Fibroblast of mammary gland (primary cell): Measurements from ENCODE around the gene DNAH9.

ENCODE experiments used
- DNase-seq: peaks from one replicate; pipeline ENCODE4 v3.0.0-alpha.2; 2010; ENCODE audit warnings: low read depth
- H3K4me3 ChIP-seq: 2 replicates; pipeline ENCODE4 v1.5.1; 2011; ENCODE audit warnings: low read depth, mild to moderate bottlenecking, low read length, moderate library complexity; ENCODE audit not compliant: control insufficient read depth
- CTCF ChIP-seq: conservative IDR thresholded peaks from 2 replicates; pipeline ENCODE4 v1.5.1; 2011; ENCODE audit warnings: low read depth, low read length, inconsistent platforms; ENCODE audit not compliant: control insufficient read depth, insufficient read depth

Gene DNAH9

DNA sequence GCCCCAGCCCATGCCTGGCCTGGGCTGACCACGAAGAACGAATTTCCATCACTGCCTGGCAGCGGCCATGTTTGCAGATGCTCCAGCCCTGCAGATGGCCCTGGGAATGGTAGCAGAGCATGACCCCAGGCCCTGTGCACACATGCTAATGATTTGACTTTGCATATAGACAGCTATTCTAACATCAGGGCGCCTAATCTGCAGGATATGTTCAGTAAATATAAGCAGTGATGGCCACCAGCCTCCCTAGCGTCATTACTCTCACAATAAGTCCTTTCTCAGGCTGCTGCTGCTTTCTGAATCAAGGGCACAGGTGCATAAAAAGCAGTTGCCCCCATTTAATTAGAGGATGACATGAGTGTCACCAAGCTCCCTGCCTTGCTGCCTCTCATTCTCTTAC, 24.2 kb downstream of the DNAH9 start:
- TF ChIP-seq CTCF = no peak
- no peak overlapping the region for H3K4me3 ChIP-seq

DNA sequence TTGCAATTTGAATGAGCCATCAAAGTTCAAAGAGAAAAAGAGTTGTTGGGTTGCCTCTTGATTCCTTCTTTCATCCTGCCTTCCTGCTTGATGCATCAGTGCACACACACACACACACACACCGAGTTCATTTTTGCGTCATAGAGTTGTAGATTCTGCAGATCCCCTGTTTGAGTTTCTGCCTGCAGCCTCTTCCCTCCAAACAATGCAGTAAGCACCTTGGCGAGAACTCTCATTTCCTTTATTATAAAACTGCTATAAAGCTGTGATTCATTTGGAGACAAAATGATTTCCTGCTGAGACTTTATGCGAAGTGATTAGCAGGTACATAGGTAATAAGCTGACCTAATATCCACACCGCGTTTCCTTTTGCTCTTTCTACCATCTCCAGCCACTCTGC, 26.7 kb downstream of the DNAH9 start:
- DNase-seq = no peak
- no peak overlapping the region for H3K4me3 ChIP-seq
- no peak for TF ChIP-seq CTCF

More for the DNA sequence above, 24.2 kb downstream of the DNAH9 start:
- no peak for DNase-seq

DNA sequence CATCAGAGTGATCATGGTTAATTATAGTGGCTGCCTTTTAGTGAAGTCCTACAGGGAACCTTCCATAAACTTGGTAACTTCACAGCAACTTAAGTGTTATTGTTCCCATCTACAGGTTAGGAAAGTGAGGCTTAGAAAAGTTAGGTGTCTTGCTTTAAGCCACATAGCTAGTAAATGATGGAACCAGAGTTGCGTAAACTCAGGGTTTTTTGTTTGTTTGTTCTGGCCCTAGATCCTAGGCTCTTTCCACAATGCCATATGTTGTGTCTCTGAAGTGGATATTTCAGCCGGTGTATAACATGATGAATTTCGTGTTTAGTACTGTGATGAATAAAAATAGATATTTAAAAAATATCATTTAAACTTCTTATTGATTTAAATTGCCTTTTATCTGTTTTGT, 27.6 kb downstream of the DNAH9 start:
- no peak for TF ChIP-seq CTCF
- no peak overlapping the region for H3K4me3 ChIP-seq
- DNase-seq = no peak

GRCh38 chr17:11627301-11627940, 29.2 kb downstream of the DNAH9 start:
- DNase-seq = no peak

GRCh38 chr17:11628374-11628773, 30.1 kb downstream of the DNAH9 start:
- no peak for TF ChIP-seq CTCF
- no peak for DNase-seq
- H3K4me3 ChIP-seq = no peak overlapping the region

More at GRCh38 chr17:11627301-11627940, 29.2 kb downstream of the DNAH9 start:
- no peak overlapping the region for H3K4me3 ChIP-seq
- no peak for TF ChIP-seq CTCF

DNA sequence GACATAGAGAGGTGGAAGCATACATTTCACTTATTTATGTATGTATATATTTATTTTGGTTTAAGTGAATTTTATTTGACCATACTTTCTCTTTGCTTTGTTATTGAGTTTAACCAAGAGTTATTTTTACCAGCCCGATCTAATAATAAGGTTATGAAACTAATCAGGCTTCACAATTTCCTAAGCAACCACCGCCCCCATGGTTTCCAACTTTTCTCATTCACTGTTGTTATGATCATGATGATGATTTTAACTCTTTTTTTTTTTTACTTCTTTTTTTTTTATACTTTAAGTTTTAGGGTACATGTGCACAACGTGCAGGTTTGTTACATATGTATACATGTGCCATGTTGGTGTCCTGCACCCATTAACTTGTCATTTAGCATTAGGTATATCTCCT, 30.6 kb downstream of the DNAH9 start:
- no peak for DNase-seq
- no peak for TF ChIP-seq CTCF
- H3K4me3 ChIP-seq = no peak overlapping the region

DNA sequence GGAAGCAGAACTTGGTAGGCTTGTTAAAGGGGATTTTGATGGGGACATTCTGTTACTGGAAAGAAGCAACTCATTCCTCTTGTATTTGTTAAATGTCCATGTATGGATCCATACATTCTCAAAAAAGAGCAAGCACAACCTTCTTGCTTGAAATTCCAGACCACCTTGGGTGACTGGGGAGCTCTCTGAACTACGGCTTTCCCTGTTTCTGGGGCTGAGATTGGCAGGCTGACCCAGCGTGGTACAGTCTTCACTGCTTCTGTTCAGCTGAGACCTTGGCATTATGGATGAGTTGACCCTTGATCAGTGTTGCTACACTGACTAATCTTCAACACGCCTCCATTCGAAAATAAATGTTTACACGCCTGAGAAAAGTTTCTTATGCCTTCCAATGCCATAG, 38.5 kb downstream of the DNAH9 start:
- no peak for DNase-seq
- H3K4me3 ChIP-seq = no peak overlapping the region
- TF ChIP-seq CTCF = no peak
